ENCODE results near the gene RABGAP1L.
"Not testable (repeated sequence)": the region's sequence is repeated elsewhere in the genome, so short reads cannot be mapped to it uniquely, and the experiment has no call there.

Gene RABGAP1L

GRCh38 chr1:174244017-174244416 is 84.7 kb downstream of the RABGAP1L start:
- DNase-seq = no peak

GRCh38 chr1:174247472-174247871 is 88.2 kb downstream of the RABGAP1L start:
- no peak for DNase-seq

GRCh38 chr1:174248041-174248440 is 88.7 kb downstream of the RABGAP1L start:
- no peak for DNase-seq

GRCh38 chr1:174256386-174256785 is 97.1 kb downstream of the RABGAP1L start:
- not testable (repeated sequence) for DNase-seq

GRCh38 chr1:174258148-174258550 is 98.8 kb downstream of the RABGAP1L start:
- DNase-seq = peak; percentile 61 to 70

- DNase-seq = peak; percentile 33 to 49
Measured at GRCh38 chr1:174262349-174263241, 103.3 kb downstream of the RABGAP1L start.

- DNase-seq = no peak
Measured at GRCh38 chr1:174265282-174265681, 106.0 kb downstream of the RABGAP1L start.

DNA sequence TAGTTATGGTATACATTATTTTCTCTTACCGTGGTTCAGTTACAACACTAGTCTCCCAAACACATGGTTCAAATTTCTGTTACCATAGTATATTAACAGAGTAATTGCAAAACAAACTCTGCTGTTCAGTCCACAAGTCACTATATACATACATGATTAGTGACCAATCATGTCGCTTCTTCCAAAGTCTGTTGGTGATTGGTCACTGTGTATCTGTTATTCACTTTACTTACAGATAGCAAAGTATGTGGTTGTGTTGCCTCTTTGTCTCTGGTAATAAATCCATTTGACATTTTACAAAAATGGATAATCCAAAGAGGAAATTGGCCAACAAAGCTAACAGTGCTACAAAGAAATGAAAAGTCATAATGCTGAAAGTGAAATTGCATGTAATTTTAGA is 107.2 kb downstream of the RABGAP1L start:
- no peak for DNase-seq

DNA sequence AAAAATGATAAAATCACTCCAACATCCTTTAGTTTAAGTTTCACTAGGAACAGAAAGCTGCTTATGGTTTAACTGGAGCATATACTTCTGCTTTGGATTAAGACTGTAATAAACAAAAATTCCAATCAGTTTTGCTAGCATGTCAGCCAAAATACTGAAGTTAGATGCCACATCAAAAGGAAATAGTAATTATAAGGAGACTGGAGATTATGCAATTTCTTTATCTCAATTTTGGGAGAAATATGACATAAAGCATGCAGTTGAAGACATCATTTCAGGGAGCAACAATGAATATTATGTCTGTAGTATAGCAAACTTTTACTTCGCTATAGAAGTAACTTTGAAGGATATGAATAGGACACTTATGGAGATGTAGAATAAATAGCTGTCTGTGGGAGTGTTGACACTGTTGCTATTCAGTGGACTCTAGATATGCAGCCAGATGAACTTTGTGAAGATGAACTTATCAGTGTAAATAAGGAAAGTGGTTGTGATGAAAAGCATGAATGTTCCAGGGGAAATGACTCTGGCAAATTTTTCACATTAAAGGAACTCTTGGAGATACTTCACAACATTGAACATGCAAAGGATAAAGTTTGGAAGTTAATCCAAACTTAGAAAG is 107.8 kb downstream of the RABGAP1L start:
- DNase-seq = no peak

DNA sequence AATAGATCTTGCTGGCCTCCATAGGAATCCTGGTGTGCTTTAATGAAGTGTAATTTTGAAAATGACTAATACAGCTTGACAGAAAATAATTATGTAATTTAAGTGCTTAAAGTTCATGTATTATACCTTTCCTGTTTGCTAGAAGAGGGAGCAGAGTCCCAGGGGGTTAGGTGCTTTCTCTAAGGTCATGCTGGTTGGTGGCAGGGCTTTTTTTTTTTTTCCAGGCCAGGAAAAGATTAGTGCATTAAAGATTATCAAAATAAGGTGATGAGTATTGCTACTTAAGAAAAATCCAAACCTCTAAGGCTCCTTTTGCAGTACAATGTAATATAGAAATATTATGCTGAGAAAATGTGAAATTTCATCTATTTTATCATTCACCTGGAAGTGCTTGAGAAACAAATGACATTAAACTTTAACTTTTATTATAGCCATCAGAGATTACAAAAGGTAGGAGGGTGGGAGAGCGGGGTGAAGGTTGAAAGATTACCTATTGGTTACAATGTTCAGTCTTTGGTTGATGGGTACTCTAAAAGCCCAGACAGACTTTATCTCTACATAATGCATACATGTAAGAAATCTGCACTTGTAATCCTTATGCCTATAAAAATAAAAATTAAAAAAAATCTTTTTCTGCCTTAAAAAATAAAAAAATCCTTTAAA is 110.8 kb downstream of the RABGAP1L start:
- no peak for DNase-seq

DNA sequence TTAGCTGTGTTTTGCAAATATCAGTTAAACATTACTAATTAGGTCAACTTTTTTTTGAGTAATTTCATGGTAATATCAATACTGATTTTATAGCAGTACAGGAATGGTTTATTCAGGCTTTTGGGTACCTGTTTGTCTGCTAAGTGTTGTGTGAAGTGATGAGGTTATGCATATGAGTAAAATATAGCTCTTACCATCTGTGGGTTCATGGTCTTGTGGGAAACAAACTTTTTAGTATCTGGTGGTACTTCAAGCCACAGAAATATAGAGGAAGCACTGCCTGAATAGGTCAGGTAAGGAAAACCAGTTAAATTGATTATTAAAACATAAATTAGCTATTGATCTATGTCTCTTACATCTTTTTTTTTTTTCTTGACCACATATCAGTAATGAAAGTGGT is 113.9 kb downstream of the RABGAP1L start:
- no peak for DNase-seq

- DNase-seq = no peak
Measured at GRCh38 chr1:174273776-174274175, 114.5 kb downstream of the RABGAP1L start.

- no peak for DNase-seq
Measured at GRCh38 chr1:174274452-174274851, 115.1 kb downstream of the RABGAP1L start.

- DNase-seq = no peak
Measured at GRCh38 chr1:174274884-174275283, 115.6 kb downstream of the RABGAP1L start.

DNA sequence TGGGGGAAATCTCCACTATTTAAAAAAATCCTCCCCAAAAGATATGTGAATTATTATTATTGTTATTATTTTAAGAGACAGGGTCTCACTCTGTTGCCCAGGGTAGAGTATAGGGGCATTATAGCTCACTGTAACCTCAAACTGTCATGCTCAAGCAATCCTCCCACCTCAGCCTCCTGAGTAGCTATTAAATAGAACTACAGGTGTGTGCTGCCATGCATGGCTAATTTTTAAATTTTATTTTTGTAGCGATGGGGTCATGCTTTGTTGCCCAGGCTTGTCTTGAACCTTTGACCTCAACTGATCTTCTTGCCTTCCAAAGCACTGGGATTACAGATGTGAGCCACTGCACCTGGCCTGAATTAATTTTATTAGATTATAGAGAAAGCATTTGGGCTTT is 116.8 kb downstream of the RABGAP1L start:
- DNase-seq = no peak

DNA sequence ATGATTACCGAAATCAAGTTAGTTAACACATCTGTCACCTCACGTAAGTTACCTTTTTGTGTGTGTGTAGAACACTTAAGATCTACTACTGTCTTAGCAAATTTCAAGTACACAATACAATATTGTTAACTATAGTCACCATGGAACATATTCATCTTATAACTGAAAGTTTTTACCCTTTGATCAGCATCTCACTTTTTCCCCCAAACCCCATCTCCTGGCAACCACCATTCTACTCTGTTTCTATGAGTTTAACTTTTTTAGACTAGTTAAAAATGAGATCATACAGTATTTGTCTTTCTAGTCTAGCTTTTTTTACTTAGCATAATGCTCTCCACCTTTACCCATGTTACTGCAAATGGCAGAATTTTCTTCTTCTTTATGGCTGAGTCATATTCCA is 124.7 kb downstream of the RABGAP1L start:
- DNase-seq = no peak

DNA sequence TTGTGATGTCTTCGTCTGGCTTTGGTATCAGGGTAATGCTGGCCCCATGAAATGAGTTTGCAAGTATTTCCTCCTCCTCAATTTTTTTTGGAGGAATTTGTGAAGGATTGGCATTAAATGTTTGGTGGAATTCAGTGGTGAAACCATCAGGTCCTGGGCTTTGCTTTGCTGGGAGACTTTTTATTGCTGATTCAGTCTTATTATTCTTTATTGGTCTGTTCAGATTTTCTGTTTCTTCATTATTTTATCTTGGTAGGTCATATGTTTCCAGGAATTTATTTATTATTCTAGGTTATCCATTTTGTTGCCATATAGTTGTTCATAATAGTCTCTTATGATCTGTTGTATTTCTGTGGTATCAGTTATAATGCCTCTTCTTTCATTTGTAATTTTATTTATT is 126.7 kb downstream of the RABGAP1L start:
- no peak for DNase-seq

DNA sequence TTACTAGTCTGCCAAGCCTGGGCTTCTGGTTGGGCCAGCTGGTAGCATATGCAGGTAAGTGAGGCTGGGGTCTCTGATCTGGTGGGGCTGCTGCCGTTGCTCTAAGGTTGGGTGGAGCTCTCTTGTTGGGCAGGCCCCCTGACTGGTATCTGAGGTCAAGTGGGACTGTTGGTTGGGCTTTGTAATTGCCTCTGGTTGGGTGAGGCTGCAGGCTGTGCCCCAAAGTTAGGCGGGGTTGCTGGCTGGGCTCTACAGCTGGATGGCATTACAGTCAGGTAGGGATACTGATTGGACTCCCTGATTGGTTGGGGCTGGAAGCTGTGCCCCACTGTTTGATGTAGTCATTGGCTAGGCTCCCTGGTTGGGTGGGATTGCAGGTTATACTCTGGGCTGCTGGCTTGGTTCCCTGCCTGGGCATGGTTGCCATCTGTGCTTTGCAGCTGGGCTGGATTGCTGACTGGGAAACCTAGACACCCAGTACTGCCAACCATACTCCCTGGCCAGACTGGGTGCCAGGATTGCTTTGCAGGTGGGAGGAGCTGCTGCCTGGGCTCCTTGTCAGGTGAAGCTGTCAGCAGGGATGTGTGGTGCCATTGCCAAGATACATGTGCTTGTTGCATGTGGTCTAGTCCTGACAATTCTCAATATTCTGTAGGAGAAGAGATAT is 130.5 kb downstream of the RABGAP1L start:
- no peak for DNase-seq

DNA sequence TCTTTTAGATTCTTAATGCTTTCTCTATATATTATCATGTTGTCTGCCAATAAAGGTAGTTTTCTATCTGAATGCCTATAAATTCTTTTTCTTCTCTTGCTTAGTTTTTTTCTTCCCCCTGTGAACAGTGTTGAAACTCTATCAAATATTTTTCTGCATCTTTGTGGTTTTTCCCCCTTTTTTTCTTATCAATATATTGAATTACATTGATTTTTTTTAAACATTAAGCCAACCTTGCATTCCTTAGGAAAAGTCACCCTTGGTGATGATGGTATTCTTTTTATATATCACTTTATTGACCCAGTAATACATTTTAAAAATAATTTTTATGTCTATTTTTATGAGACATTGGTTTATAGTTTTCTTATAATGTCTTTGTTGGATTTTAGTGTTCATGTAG is 131.7 kb downstream of the RABGAP1L start:
- no peak for DNase-seq

DNA sequence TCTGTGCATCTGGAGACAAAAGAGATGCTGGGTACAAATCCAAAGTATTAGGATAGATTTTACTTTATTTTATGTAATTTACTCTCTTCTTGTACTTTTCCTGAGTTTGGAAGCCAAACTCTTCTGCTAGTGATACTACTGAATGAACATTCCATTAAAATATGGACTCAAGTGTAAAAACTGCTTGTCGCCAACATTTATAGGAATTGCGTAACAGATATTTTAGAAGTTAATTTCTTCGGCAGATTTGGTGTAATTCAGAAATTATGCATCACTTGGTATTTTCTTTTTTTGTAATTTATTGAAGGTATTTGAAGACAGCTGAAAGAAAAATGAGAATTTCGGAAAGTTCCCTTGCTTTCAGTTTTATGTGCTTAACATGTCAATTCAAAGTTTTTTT is 137.0 kb downstream of the RABGAP1L start:
- DNase-seq = no peak

- DNase-seq = no peak
Measured at GRCh38 chr1:174297351-174297750, 138.0 kb downstream of the RABGAP1L start.

DNA sequence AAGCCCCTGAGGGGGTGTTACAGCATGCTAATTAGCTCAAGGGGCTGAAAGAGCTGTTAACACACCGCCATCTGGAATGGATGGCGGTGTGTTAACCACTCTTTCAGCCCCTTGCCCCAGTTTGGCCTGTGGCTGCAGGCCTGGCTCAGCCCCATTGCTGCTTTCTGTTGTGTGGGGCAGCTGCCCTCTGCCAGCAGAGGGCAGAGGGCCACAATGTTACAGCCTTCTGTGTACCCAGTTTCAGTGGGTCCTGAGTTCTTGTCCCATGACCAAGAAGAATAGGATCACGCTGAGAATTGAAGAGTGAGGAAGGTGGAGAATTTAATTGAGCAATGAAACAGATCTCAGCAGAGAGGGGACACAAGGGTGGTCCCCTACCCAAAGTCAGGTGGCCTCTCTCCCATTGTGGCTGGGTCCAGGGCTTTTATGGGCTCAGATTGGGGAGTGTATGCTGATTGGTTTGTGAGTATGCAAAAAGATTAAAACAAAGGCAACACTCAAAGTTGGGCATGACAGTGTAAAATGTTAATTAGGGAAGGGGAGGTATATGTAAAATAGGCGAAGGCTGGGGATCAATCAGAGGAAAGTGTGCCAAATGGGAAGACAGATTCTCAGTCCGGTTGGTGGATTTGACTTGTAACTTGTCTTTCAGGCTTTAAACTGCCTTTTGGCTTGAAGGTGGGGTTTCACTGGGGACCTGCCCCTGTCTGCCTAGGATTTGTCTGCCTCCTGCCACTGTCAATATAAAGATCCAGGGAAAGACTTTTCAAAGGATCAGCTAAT is 142.2 kb downstream of the RABGAP1L start:
- no peak for DNase-seq

DNA sequence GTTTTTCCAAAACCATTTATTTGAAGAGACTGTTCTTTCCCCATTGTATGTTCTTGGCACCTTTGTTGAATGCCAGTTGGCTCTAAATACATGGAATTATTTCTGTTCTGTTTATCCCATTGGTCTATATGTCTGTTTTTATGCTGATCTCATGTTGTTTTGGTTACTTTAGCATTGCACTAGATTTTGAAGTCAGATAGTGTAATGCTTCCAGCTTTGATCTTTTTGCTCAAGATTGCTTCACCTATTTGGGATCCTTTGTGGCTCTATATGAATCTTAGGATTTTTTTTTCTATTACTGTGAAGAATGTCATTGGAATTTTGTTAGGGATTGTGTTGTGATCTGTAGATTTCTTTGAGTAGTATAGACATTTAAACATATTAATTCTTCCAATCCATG is 149.3 kb downstream of the RABGAP1L start:
- no peak for DNase-seq
